Measurements from ENCODE around the gene SLC19A1.

Gene SLC19A1

DNA sequence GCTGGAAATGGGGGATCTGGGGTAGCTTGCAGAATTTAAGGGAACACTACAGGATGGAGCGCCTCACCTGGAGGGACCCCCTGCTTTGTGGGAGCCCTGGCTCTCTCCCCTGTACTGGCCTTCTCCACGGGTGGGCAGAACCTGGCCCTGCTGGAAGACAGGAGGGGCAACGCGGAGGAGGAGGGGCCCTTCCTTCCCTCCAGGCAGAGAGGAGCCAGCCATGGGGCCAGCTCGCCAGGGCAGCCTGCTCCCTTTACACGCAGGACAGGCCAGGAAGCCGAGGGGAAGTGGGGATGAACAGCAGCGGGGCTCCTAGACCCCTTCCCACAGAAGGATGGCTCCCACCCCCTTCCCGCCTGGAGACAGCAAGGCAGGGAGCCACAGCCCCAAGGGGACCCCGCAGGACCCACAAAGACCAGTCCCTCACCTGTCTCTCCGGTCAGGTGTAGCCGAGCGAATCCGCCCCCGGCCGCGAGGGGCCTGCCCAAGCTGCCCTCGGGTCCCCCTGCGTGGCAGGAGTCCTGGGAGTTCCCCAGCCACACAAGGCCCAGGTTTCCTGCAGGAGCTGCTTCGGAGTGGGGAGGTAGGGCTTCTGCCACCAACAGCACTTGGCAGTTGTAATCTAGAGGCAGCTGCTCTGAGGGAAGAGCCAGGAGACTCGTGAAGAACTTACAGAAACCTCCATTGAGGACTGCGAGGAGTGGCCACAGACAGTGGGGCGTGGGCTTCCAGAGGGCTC lies 1.6 kb upstream of the SLC19A1 start:
- DNase-seq, result no peak

DNA sequence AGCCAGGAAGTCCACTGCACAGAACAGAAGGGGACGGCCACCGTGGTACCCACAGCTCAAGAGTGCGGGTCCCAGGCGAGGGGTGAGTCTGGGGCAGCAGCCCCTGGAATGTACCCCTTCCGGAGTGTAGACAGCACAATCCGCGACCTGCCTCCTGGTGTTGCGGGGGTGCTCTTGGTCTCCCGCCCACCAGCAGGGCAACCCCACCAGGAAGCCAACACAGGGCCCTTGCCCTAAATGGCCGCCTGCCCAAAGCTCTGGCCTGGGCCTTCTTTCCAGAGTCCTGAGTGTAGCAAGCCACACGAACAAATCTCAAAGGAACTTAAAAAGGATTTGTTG lies 1.1 kb upstream of the SLC19A1 start:
- no peak for DNase-seq

DNA sequence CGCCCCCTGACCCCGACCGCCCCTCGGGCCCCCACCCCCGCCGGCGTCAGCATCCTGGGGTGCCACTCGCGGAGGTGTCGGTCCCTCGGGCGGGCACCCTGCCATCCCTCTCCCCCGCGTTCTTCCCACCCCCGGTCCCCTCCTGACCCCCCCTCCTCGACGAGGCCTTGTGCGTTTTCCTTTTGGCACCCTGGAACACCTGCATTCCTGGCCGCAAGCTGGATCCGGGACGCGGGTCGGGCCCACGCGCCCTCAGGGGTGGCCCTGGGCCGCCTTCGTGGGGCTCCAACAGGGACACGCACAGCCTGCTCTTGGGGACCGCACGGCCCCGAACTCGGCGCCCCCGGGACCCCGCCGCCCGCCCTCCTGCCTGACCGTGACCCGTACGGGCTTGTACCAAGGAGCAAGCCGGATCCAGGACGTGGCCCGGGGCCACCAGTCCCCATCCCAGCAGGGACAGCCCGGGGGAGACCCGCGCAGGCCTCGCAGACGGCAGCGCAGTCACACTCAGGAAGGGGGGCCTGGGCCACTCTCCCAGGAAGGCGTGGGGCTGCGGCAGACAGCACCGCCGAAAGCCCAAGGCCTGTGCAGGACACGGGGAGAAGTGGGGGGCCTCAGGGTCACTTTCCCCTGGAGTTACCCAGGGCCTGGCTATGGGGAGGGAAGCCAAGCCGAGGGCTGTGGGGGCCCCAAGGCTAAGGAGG lies 579 bp upstream of the SLC19A1 start:
- no peak for DNase-seq

DNA sequence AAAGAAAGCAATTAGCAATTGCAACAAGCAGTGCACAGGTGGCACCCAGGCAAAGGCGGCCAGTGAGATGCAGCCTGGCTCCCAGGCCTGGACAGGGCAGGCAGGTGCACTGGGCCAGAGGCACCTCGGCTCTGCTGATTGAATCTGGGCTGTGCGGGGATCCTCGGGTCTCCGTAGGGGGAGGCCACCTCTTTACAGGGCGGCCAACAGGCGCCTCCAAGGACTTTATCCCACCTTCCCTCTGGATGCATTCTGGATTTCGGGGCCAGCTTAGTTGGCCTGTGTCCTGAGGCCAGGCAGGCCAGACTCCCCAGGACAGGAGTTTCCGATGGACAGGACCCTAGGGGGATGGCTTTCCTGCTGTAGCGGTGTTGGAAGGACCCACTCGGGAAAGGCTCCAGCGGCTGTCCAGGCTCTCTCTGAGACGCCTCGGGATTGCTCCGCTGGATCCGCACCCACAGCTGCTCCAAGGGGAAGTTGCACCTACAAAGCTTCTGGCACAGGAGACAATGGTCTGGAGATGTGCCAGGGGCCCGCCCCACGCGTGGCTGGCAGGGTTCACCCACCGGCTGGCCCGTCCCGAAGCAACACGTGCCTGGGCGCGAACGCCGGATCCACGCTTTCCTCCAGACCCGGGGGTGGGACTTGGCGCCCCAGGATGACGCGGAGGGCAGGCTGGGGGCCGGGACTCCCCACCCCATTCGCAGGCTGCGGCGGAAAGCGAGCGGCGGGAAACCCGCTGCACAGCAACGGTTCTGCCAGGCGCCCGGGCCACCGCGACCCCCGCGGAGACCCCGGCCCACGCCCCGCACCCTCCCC lies 810 bp downstream of the SLC19A1 start:
- peak; percentile 76 to 78 for DNase-seq

DNA sequence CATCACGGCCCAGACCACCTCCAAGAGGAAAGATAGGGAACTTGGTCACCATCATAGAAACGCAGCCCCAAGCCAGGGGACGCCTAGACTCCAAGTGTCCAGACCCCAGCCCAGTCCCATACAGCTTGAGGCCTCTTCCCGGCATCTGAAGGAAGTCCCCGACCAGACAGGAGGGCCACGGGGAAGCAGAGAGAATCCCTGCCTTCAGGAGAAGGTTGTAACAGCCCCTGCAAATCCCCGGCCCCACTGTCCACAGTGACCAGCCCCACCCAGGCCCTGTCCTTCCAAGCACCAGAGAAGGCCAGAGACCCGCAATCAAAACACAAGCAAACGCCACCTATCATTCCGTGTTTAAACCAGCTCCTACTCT lies 1.7 kb downstream of the SLC19A1 start:
- no peak for DNase-seq

DNA sequence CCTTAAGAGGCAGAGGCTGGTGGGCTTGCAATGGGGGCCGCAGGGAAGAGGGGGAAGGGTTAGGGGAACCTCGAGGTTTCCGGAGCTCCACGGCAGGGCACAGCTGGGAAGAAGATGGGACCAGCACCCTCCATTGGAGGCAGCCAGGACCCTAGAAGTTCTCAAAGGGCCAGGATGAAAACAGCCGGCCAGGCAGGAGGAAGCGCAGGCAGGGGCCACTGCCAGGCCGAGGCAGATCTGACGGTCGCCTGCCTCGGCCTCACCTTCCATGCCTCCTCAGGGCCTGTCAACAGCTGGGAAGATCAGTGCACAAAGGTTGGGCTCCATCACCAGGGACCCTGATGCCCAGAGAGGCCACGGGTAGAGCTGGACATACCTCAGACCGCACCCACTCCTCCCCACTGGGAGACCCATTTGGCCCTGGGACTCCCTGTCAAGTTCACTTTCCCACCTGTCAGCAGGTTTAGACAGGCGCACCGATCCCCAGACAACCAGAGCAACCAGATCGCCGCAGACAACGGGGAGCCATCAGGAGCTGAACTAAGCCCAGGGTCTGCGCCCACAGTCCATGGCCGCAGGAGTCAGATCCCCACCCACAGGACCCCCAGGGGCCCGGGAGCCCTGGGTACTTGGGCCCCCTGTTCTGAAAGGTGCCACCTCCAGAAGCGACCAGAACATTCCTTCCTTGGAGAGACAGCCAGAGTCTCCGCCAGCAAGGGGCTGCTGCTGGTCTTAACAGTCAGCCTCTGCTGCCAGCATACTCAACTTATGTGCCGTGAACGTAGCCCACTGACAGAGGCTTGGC lies 2.2 kb downstream of the SLC19A1 start:
- DNase-seq, result no peak

DNA sequence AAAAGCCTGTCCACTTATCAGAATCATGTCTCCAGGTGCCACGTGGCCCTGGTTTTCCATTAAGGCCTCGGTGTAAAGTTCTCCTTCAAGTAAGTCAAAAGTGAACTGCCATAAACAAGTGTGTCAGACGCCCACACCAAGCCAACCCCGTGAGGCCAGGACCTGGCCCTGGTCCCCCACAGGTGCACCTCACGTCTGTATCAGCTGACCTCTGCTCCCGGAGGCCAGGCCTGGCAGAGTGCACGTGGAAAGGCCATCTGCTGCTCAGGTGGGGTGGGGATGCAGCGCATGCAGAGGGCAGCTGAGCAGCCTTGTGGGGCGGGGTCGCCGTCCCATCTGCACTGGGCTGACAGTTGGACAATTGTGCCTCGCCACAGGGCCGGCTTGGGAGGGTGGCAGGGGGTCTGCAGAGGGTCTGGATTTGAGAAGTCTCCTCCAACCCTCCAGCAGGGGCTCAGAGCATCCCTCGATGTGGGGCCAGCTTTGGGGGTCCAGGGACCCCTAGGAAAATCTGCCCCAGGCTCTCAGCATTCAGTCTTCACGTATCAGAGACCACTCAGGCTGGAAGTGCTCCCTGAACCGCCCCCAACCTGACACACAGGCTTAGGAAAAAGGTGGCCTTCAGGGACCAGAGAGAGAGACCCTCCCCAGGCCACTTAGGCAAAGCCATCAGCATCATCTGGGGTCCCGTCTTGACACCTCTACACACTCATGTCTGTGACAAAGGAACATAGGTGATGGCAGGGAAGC lies 3.0 kb downstream of the SLC19A1 start:
- no peak for DNase-seq

DNA sequence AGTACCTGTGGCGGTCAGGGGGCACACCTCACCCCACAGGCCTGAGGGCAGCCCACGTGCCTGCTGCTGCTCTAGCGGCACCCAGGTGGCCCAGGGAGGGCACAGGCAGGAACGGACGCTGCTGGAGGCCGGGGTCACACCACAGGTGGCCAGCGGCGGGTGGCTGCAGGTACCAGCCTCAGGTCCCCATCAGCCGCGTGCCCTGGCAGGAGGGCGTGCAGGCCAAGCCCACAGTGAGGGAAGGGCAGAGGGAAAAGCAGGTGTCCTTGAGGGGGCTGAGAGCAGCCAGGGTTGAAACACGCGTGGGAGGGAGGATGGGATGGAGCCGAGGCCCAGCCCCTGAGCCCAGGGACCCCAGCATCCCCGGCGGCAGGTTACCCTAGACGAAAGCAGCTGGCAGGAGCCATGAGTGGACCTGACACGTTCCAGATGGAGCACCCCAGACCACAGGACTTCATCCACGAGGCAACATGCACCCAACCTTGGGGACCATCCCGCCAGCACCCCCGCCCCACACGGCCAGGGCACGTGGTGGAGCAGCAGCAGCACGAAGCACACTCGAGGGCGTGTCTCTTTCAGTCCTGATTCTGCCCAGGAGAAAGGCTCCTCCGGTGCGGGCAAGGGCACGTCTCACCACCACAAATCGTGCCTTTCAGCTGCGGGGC lies 3.7 kb downstream of the SLC19A1 start:
- peak in 1 of 2 donors; percentile 0 for DNase-seq

DNA sequence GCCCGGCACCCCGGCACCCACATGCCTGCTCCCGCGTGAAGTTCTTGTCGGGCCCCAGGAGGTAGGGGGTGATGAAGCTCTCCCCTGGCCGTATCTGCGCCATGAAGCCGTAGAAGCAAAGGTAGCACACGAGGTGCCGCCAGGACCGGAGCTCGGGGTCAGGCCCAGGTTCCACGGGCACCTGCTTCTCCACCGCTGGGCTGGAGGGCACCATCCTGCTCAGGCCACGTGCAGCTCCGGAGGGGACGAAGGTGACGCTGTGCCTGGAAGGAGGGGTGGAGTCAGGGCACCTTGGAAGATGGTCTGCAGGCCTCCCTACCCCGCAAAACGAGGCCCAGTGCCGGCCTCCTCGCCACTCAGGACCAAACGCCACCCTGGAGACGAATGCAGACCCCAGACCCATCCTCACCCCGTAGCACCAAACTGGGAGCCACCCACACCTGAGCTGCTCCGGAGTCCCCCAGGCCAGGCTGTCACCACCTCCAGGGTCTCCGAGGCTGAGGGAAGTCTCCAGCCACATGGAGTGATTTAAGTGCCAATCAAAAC lies 4.4 kb downstream of the SLC19A1 start:
- DNase-seq, result no peak

DNA sequence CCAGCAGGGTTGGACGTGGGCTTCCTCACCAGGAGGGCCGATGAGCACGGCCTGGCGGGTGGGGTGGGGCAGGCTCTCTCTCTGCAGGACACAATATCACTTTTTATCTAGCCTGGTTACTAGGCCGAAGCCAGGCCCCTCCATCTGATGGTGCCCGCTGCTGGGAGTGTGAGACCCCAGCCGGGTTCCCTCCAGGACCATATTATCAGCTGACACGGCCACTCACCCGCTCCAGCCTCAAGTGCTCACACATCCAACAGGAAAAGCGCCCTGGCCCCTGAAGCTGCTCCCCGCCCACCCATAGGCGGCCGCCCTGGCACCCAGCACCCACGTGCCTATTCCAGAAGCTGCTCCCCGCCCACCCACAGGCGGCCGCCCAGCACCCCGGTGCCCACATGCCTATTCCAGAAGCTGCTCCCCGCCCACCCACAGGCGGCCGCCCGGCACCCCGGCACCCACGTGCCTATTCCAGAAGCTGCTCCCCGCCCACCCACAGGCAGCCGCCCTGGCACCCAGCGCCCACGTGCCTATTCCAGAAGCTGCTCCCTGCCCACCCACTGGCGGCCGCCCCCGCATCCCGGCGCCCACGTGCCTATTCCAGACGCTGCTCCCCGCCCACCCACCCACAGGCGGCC lies 5.0 kb downstream of the SLC19A1 start:
- no peak for DNase-seq

DNA sequence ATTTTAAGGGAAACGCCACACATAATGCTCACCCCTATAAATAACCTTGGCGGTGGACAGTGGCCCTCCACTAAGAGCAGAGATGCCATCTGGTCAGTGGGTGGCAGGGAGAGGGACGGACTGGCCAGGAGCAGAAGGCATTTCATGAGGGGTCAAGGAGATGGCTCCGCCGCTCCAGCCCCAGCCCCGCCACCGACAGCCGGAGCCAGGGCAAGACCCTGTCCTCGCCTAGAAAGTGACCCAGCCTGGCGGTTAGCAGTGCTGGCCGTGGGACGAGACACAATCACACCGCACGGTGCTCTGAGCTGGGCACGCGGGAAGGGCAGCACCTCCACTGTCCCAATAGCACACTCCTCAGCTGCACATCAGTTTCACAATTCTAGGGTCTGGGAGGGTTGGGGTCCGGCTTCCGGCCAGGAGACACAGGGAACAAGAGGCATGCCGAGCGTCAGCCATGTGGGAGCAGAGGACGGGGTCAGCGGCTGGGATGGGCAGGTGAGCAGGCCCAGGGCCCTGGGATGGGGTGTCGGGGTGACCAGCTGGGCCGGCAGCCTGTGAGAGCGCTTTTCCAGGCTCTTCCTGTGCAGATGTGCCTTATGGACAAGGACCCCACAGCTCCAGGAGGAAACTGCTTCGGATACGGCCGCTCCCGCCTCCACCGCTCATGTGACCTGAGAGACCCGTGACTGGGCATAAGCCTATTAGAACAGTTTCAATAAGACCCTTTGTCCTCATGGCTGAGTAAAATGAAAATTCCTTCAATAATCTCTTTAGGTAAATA lies 5.7 kb downstream of the SLC19A1 start:
- no peak for DNase-seq

DNA sequence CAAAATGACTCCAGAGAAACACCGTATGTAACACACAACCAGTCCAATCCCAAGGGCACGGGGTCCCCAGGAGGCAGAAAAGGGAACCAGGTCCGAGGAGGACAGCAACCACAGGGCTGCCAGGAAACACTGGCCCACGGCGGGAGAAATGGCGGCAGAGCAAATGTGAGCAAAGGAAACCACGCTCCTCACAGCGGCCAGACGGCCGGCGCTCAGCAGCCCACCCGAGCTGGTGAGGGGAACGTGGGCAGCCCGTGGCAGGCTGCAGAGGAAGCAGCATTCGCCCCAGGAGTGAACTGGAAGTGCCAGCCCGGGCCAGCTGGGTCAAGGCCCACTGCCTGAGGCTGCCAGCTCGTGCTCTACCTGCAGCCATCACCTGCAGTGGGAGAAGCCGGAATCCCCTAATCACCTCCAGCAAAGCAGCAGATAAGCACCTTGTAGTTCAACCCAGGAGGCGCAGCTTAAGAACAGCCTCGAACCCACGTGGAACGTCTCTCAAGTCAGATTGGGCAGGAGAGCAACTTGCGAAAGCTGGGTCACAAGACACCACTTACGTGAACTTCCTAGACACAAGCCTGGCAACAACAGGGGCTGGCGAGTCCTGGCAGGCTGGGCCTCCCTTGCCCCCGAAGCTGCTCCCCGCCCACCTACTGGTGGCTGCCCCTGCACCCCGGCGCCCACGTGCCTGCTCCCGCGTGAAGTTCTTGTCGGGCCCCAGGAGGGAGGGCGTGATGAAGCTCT lies 6.7 kb downstream of the SLC19A1 start:
- DNase-seq, result peak in 1 of 2 donors; percentile 47

DNA sequence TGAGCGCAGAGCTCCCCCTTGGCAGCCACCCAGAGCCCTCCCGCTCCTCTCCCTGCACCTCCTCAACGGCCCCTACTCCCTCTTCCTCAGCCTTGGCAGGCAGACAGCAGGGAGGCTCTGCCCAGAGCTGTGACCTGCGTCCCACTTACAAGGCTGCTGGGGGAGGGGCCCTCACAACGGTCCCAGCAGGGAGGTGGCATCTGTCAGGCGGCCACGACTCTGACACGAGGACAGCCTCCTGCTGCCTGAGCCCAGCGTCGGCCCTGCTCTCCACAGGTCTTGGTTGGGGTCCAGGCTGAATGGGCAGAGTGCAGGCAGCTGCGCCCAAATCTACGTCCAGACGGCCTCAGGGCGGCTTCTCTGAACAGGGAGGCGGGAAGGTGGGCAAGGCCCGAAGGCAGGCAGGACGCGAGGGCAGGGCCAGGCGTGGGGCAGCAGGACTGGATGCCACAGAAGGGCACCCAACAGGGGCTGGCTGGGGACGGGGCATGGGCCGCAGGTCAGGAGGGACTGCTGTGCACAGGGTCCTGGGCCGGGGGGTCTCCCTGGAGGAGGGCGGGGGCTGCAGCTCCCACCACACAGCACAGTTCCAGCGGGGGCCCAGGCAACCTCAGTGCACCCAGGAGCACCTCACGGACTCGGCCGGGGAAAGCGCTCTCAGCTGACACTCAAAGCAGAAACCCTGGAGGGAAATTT lies 7.5 kb downstream of the SLC19A1 start:
- DNase-seq, result no peak

DNA sequence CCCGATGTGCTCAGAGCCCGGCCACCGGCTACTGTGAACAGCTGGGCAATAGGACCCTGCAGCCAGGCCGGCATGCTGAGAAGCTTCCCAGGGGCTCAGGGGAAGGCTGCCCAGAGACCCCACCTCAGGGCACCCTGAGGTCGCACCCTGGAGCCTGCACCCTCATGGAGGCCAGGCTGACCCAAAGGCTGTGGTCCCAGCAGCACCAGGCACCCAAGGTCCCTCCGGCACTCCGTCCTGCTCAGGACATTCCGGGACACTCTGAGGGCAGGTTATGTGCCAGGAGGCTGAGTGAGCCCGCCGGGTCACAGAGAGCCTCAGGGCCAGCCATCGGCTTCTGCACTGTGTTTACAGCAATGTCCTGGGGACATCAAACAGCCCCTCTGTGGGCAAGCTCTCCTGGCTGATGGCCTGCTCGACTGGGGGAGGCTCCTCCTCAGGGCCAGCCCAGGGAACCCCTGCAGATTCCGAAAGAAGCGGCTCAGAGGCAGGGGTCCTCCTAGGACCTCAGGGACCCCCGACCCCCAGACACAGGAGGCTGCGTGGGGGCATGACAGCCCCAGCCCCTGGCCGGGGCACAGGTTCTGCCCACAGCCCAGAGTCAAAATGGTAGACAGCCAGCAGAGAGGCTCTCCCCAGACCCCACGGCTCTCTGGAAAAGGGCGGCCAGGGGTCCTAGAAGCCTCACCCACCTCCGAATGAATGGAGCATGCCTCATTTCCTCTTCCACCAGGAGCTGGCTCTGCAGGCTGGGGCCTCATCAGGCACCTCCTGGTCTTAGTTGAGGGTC lies 8.2 kb downstream of the SLC19A1 start:
- DNase-seq, result no peak

DNA sequence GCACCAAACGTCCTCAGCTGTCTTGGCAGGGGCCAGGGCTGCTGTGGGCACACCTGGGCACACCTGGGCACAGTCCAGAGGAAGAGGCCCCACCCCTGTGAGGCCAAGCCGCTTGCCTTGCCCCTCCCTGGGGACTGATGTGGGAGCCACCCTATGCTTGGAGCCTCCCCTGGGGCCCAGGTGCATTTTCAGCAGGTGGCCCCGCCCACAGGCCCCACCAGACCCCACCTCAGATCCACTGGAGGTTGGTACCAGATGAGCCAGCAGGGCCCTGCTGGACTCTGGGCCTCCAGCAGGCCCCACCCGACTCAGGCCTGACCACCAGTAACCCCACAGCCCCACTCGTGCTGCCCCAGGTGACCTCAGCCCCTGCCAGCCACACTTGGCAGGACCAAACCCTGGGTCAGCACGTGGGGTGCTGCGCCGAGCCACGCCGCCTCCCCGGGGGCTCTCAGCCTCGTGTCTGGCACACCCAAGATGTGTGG lies 8.8 kb downstream of the SLC19A1 start:
- no peak for DNase-seq

DNA sequence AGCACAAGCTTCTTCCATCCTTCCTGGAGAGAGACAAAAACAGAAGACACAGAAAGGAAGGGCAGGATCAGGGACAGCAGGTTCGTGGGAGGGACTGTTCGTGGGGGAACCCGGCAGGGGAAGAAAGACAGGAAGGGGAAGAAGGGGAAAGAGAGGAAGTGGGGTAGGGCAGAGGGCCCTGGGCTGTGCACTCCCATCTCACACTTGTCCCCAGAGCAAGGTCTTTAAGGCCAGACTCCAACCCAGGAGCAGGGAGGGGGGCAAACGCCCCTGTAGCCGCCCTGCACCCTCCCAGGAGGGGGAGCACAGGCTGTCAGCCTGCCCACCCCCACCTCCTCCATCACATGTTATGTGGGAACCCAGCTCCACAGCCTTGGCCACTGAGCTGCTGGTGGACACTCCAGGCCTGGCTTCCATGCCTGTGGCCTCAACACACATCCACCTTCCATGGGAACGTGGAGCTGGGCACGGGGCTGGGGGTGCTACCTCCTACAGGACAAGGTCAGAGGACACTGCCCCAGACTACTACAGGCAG lies 9.3 kb downstream of the SLC19A1 start:
- DNase-seq, result no peak
